ENCODE results near the gene RIIAD1.

RIIAD1 gene

DNA sequence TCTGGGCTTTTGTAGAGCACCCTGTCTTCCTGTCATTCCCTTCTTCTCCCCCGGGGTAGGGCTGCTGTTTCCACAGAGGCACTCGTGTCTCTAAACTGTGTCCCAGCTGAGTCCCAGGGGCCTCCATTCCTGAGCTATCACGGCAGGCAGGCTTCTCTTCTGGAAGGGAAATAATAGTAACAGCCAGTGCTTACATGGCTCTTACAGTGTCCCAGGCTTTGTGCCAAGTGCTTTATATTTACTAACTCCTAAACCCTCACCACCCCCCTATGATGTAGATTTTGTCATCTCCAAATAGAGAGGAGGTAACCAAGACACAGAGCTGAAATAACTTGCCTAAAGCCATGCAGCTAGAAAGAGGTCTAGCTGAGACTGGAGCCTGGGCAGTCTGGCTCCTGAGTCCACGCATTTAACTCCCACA is 3.3 kb upstream of the RIIAD1 start:
- Histone ChIP-seq H3K4me1 (ENCODE audit: control insufficient read depth in 1 of 2, insufficient read depth in 2 of 2, low read length in 2 of 2) (peaks cover 26 to 28% of the 10 kb centered on the region in 2 donors), H3K27ac (ENCODE audit: low read depth, low read length) (no peak overlapping the region), H3K36me3 (ENCODE audit: control insufficient read depth in 1 of 2, insufficient read depth in 2 of 2, low read length in 2 of 2) (no peaks in the 10 kb centered on the region), H3K27me3 (ENCODE audit: control insufficient read depth in 1 of 2, insufficient read depth in 2 of 2, low read length in 2 of 2) (peaks cover 6 to 11% of the 10 kb centered on the region in 2 donors), H3K9ac (ENCODE audit: low read depth in 1 of 2, low read length in 2 of 2) (no peak overlapping the region), H3K4me3 (ENCODE audit: low read depth in 1 of 2, low read length in 2 of 2) (no peak overlapping the region), H3K9me3 (ENCODE audit: control insufficient read depth in 1 of 2, low read length in 2 of 2) (no peaks in the 10 kb centered on the region)

DNA sequence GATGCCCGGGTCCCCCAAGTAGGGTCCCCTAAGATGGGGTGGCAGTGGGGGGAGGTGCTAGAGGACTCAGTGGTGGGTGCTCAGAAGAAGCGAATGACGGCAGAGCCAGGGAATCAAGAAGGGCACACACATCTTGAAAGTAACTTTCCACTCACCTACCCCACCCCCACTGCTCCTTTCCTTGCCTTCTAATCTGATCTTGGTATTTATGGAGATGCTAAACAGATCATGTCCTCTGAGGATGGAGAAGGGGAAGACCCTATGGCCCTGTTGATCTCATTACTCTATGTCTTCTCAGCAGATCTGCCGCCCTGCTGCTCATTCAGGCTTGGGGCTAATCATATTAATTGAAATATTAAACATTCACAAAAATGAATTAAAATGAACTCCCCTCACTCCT is 2.7 kb upstream of the RIIAD1 start:
- H3K27ac ChIP-seq (ENCODE audit: low read depth, low read length), result no peak overlapping the region
- peaks cover 20 to 22% of the 10 kb centered on the region in 2 donors for H3K4me1 ChIP-seq (ENCODE audit: control insufficient read depth in 1 of 2, insufficient read depth in 2 of 2, low read length in 2 of 2)
- H3K4me3 ChIP-seq (ENCODE audit: low read depth in 1 of 2, low read length in 2 of 2), result no peak overlapping the region

DNA sequence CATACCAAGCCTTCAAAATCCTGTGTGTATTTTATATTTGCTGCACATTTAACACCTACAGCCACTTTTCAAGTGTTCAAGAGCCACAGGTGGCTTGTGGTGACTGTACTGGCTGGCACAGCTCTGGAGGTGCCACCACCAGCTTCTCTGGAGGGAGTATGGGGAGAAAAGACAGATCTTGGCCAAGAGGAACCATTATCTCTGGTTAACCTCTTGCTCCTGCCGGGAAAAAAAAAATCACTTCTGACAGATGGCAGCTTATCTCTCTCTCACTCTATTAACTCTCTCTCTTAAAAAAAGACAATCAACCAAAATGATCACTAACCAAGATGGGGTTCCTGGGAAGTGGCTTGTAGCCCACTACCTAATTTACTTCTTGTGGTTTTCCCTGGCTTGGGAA is 1.2 kb upstream of the RIIAD1 start:
- H3K4me1 ChIP-seq (ENCODE audit: control insufficient read depth in 1 of 2, insufficient read depth in 2 of 2, low read length in 2 of 2), result peaks cover 18 to 19% of the 10 kb centered on the region in 2 donors
- H3K27ac ChIP-seq (ENCODE audit: low read depth, low read length), result peak overlapping the region; percentile 5
- peaks cover 6 to 11% of the 10 kb centered on the region in 2 donors for H3K27me3 ChIP-seq (ENCODE audit: control insufficient read depth in 1 of 2, insufficient read depth in 2 of 2, low read length in 2 of 2)
- H3K9ac ChIP-seq (ENCODE audit: low read depth in 1 of 2, low read length in 2 of 2), result peak overlapping the region; percentile 58 to 73
- no peaks in the 10 kb centered on the region for H3K36me3 ChIP-seq (ENCODE audit: control insufficient read depth in 1 of 2, insufficient read depth in 2 of 2, low read length in 2 of 2)
- H3K9me3 ChIP-seq (ENCODE audit: control insufficient read depth in 1 of 2, low read length in 2 of 2), result no peaks in the 10 kb centered on the region
- peak overlapping the region; percentile 66 to 74 for H3K4me3 ChIP-seq (ENCODE audit: low read depth in 1 of 2, low read length in 2 of 2)

More for the DNA sequence above, 2.7 kb upstream of the RIIAD1 start:
- Histone ChIP-seq H3K36me3 (ENCODE audit: control insufficient read depth in 1 of 2, insufficient read depth in 2 of 2, low read length in 2 of 2) (no peaks in the 10 kb centered on the region), H3K9me3 (ENCODE audit: control insufficient read depth in 1 of 2, low read length in 2 of 2) (no peaks in the 10 kb centered on the region), H3K9ac (ENCODE audit: low read depth in 1 of 2, low read length in 2 of 2) (no peak overlapping the region), H3K27me3 (ENCODE audit: control insufficient read depth in 1 of 2, insufficient read depth in 2 of 2, low read length in 2 of 2) (peaks cover 6 to 11% of the 10 kb centered on the region in 2 donors)

DNA sequence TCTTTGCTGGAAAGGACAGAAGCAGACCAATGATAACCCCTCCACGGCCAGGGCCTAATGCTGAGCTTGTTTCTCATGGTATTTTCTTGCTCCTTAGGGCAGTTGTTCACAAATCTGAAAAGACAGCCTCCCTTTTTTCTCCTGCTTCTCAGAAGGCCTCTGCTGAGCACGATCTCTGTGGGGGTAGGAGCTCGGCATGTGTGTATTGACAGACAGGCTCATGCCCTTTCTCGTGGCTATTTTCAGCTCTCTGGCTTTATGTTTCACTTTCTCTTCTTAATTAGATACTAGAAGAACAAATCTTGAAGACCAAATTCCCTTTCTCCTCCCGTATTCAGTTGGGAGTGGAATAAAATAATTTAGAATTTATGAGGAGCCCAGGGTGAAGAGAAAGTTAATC is 768 bp upstream of the RIIAD1 start:
- Histone ChIP-seq H3K9me3 (ENCODE audit: control insufficient read depth in 1 of 2, low read length in 2 of 2) (no peaks in the 10 kb centered on the region), H3K9ac (ENCODE audit: low read depth in 1 of 2, low read length in 2 of 2) (peak overlapping the region; percentile 58 to 73), H3K4me1 (ENCODE audit: control insufficient read depth in 1 of 2, insufficient read depth in 2 of 2, low read length in 2 of 2) (peaks cover 18 to 19% of the 10 kb centered on the region in 2 donors), H3K4me3 (ENCODE audit: low read depth in 1 of 2, low read length in 2 of 2) (peak overlapping the region; percentile 66 to 74), H3K27me3 (ENCODE audit: control insufficient read depth in 1 of 2, insufficient read depth in 2 of 2, low read length in 2 of 2) (peaks cover 6 to 11% of the 10 kb centered on the region in 2 donors), H3K27ac (ENCODE audit: low read depth, low read length) (peak overlapping the region; percentile 5), H3K36me3 (ENCODE audit: control insufficient read depth in 1 of 2, insufficient read depth in 2 of 2, low read length in 2 of 2) (no peaks in the 10 kb centered on the region)

DNA sequence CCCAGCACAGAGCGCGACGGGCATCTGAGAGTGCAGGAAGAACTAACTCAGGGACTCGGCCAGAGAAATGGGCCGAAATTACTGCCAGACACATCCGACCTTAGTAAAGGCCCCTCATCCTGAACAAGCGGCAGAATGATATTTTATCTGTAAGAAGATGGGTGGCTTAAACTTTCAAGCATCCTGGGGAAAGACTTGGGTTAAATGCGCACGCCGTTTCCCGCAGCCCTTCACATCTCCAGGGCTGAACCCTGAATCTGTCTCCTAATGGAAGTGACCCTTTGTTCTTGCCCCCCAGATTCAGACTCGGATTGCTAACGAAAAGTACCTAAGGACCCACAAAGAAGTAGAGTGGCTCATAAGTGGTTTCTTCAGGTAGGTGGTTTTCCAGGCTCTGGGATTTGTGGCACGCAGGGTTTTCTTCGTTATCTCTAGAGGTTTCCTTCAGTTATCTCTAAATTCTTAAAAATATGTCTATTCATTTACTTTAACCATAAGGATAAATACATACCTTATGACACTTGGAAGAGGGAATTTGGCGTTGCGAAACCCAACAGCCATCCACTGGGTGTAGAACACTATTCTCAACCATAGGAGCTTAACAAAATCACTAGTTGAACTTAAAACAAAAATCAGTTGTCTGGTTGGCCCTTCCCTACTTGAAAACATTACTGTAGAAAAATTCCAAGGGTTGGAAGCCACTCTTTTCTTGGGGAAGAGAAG is 627 bp downstream of the RIIAD1 start:
- H3K36me3 ChIP-seq (ENCODE audit: control insufficient read depth in 1 of 2, insufficient read depth in 2 of 2, low read length in 2 of 2), result no peaks in the 10 kb centered on the region
- peaks cover 18 to 19% of the 10 kb centered on the region in 2 donors for H3K4me1 ChIP-seq (ENCODE audit: control insufficient read depth in 1 of 2, insufficient read depth in 2 of 2, low read length in 2 of 2)
- H3K27ac ChIP-seq (ENCODE audit: low read depth, low read length), result no peak overlapping the region
- H3K9ac ChIP-seq (ENCODE audit: low read depth in 1 of 2, low read length in 2 of 2), result peak overlapping the region in 1 of 2 donors; percentile 26
- H3K4me3 ChIP-seq (ENCODE audit: low read depth in 1 of 2, low read length in 2 of 2), result peak overlapping the region; percentile 66 to 74
- no peaks in the 10 kb centered on the region for H3K9me3 ChIP-seq (ENCODE audit: control insufficient read depth in 1 of 2, low read length in 2 of 2)
- H3K27me3 ChIP-seq (ENCODE audit: control insufficient read depth in 1 of 2, insufficient read depth in 2 of 2, low read length in 2 of 2), result peaks cover 6% of the 10 kb centered on the region in 2 donors

DNA sequence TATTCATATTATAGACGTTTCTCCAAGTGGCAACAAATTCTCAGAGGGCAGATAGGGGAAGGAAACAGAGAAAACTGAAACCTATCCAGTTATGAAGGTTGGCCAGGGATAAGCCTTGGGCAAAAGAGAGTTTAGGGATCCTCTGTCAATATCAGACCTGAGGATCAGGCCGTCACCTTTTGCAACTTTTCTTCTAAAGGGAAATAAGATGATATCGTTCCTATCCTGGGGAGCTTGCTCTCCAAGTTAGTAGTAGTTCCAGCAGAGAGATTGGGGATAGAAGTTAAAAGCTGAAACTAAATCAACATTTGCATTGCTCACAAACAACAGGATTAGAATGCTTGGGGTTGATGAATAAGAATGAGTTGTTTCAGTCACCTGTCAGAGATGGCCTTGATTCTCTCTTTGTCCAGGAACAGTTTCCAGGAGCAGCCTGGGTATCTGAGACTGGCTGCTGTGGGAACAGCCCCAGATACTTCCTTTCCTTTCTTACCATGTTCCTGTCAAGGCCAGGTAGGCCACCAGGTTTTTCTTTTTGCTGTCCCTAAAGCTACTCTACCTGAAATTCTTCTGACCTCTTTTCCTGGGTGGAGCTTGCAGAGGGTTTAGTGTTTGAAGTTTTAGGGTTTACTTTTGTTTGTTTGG is 2.5 kb downstream of the RIIAD1 start:
- H3K4me1 ChIP-seq (ENCODE audit: control insufficient read depth in 1 of 2, insufficient read depth in 2 of 2, low read length in 2 of 2), result peaks cover 18 to 19% of the 10 kb centered on the region in 2 donors
- H3K9ac ChIP-seq (ENCODE audit: low read depth in 1 of 2, low read length in 2 of 2), result no peak overlapping the region
- no peaks in the 10 kb centered on the region for H3K27me3 ChIP-seq (ENCODE audit: control insufficient read depth in 1 of 2, insufficient read depth in 2 of 2, low read length in 2 of 2)
- H3K27ac ChIP-seq (ENCODE audit: low read depth, low read length), result no peak overlapping the region
- no peaks in the 10 kb centered on the region for H3K36me3 ChIP-seq (ENCODE audit: control insufficient read depth in 1 of 2, insufficient read depth in 2 of 2, low read length in 2 of 2)
- no peaks in the 10 kb centered on the region for H3K9me3 ChIP-seq (ENCODE audit: control insufficient read depth in 1 of 2, low read length in 2 of 2)
- no peak overlapping the region for H3K4me3 ChIP-seq (ENCODE audit: low read depth in 1 of 2, low read length in 2 of 2)

DNA sequence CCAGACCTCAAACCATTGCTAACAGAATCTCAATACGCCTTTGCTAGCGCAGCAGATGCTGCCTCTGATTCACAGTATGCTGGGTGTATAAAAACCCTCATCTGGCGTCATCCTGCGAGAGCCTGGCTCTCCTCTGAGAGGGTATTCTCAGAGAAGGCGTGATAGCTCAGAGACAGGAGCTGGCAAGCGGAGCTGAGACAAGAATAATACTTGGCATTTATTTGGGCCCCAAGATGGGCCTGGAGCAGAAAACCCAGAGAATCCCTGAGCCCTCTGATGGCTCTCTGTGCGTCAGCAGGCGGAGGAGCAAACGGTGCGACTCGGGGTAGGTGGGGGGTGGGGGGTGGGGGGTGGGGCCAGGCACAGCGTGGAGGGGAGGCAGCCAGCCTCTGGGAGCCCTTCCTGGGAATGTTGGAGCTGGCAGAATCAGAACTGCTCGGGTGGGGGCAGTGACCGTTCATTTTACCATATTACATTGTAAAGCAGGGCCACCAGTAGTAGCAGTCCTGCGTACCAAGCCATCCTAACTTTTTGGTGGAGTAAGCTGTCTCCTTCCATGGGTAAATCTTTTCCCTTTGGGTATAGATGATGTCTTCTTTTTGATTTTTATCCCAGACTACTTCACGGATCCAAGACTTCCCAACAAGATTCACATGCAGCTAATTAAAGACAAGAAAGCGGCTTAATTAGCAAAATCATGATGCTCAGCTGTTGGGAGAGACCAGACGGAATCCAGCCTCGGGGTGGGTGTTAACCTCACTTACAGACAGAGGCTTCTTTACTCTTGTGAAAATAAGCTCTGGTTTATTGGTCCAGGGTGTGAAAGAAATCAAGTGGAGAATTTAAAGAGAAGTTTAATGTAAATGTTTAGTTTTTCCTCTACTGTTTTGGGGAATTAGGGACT is 7.1 kb downstream of the RIIAD1 start:
- H3K36me3 ChIP-seq (ENCODE audit: control insufficient read depth in 1 of 2, insufficient read depth in 2 of 2, low read length in 2 of 2), result no peaks in the 10 kb centered on the region
- no peaks in the 10 kb centered on the region for H3K9me3 ChIP-seq (ENCODE audit: control insufficient read depth in 1 of 2, low read length in 2 of 2)
- no peak overlapping the region for H3K27ac ChIP-seq (ENCODE audit: low read depth, low read length)
- peaks cover 0 to 8% of the 10 kb centered on the region in 2 donors for H3K4me1 ChIP-seq (ENCODE audit: control insufficient read depth in 1 of 2, insufficient read depth in 2 of 2, low read length in 2 of 2)
- H3K4me3 ChIP-seq (ENCODE audit: low read depth in 1 of 2, low read length in 2 of 2), result no peak overlapping the region
- no peak overlapping the region for H3K9ac ChIP-seq (ENCODE audit: low read depth in 1 of 2, low read length in 2 of 2)
- H3K27me3 ChIP-seq (ENCODE audit: control insufficient read depth in 1 of 2, insufficient read depth in 2 of 2, low read length in 2 of 2), result no peaks in the 10 kb centered on the region

DNA sequence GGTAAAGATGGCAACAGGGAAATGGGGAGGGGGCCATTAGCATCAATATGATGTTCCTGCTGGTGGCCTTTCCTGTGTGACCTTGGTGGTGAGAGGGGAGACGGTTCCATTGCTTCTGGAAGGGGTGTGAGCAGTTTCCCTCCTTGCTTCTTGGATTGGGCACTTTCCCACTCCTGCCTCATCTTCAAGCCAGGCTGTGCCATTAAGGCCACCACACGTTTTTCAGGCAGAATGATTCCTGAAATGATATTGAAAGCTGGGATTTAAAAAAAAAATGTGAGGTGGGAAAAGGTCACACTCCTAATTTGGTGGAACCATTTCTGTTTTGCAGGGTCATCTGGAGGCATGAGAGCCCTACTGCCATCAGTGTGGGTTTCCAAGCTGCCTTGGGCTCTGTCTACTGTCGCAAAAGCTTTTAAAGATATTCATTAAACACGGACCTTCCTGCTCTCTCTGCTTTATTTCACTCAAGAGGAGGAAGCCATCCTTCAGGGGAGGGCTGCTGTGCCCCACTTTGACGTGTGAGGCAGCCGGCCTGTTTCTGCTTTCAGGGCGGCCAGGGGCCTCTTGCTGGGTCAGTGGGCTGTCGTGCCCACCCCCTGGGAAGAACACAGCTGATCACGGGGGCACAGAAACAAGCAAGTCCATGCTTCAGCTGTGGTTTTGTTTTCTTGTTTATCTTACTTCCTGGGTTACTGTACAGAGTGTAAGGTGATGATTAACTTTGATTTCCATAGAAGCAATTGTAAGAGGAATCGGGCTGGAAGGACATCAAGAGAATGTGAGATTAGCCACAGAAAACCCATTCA is 8.0 kb downstream of the RIIAD1 start:
- peak overlapping the region; percentile 5 to 51 for H3K9ac ChIP-seq (ENCODE audit: low read depth in 1 of 2, low read length in 2 of 2)
- no peaks in the 10 kb centered on the region for H3K27me3 ChIP-seq (ENCODE audit: control insufficient read depth in 1 of 2, insufficient read depth in 2 of 2, low read length in 2 of 2)
- peak overlapping the region; percentile 53 for H3K27ac ChIP-seq (ENCODE audit: low read depth, low read length)
- H3K9me3 ChIP-seq (ENCODE audit: control insufficient read depth in 1 of 2, low read length in 2 of 2), result no peaks in the 10 kb centered on the region
- H3K4me1 ChIP-seq (ENCODE audit: control insufficient read depth in 1 of 2, insufficient read depth in 2 of 2, low read length in 2 of 2), result peaks cover 0 to 8% of the 10 kb centered on the region in 2 donors
- H3K4me3 ChIP-seq (ENCODE audit: low read depth in 1 of 2, low read length in 2 of 2), result peak overlapping the region; percentile 46 to 50
- no peaks in the 10 kb centered on the region for H3K36me3 ChIP-seq (ENCODE audit: control insufficient read depth in 1 of 2, insufficient read depth in 2 of 2, low read length in 2 of 2)

DNA sequence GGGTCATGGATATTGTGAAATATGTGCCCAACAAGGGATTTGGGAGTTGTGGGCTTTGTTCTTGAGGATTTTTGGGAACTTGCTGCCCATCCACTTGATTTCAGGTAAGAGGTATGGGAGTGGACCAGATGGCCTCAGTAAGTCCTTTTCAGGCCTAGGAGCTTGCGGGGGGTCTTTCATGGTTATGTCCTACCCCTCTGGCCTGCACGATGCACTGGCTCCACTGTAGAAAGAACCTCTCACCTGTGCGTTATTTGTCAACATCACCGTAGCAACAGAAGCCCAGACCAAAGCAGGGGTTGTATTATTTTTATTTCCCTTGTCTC is 8.6 kb downstream of the RIIAD1 start:
- H3K4me3 ChIP-seq (ENCODE audit: low read depth in 1 of 2, low read length in 2 of 2), result no peak overlapping the region
- H3K9ac ChIP-seq (ENCODE audit: low read depth in 1 of 2, low read length in 2 of 2), result no peak overlapping the region
- H3K9me3 ChIP-seq (ENCODE audit: control insufficient read depth in 1 of 2, low read length in 2 of 2), result no peaks in the 10 kb centered on the region
- no peak overlapping the region for H3K27ac ChIP-seq (ENCODE audit: low read depth, low read length)
- H3K4me1 ChIP-seq (ENCODE audit: control insufficient read depth in 1 of 2, insufficient read depth in 2 of 2, low read length in 2 of 2), result peaks cover 1 to 11% of the 10 kb centered on the region in 2 donors
- no peaks in the 10 kb centered on the region for H3K36me3 ChIP-seq (ENCODE audit: control insufficient read depth in 1 of 2, insufficient read depth in 2 of 2, low read length in 2 of 2)
- no peaks in the 10 kb centered on the region for H3K27me3 ChIP-seq (ENCODE audit: control insufficient read depth in 1 of 2, insufficient read depth in 2 of 2, low read length in 2 of 2)
